DND-41 (cell line): Measurements from ENCODE around the gene DRGX.

ENCODE experiments used
- ATAC-seq: fragments of 200-7000 bp; cut with Tn5 transposase; 3 replicates; pipeline ENCODE4 v1.9.1; 2021; ENCODE audit warnings: low read depth; ENCODE audit not compliant: insufficient read depth
- DNase-seq: peaks from one replicate; pipeline ENCODE4 v3.0.0-alpha.2; 2020
- H2AFZ ChIP-seq: 2 replicates; pipeline ENCODE4 v1.6.0; 2012; ENCODE audit warnings: low read depth, low read length
- H3K27ac ChIP-seq: 2 replicates; pipeline ENCODE4 v1.5.1; 2012; ENCODE audit warnings: low read length, inconsistent platforms
- H3K27me3 ChIP-seq: fragments of 200-600 bp; sonication (generic); 2 replicates; pipeline ENCODE4 v1.6.0; 2012; ENCODE audit warnings: low read length, mild to moderate bottlenecking, inconsistent platforms; ENCODE audit not compliant: insufficient read depth, poor library complexity
- H3K36me3 ChIP-seq: 2 replicates; pipeline ENCODE4 v1.5.1; 2012; ENCODE audit warnings: low read length, inconsistent platforms; ENCODE audit not compliant: insufficient read depth
- H3K4me1 ChIP-seq: 2 replicates; pipeline ENCODE4 v1.5.1; 2012; ENCODE audit warnings: mild to moderate bottlenecking, low read length; ENCODE audit not compliant: insufficient read depth
- H3K4me2 ChIP-seq: 2 replicates; pipeline ENCODE4 v1.6.0; 2012; ENCODE audit warnings: mild to moderate bottlenecking, moderate library complexity, low read length, inconsistent platforms; ENCODE audit not compliant: insufficient read depth
- H3K4me3 ChIP-seq, 2 experiments: fragments of 200-600 bp in 1 of 2; shearing (Covaris generic) in 1 of 2; 2 replicates each; pipeline ENCODE4 v1.5.1; 2012 to 2016; ENCODE audit warnings: inconsistent platforms in 2 of 2, low read length in 2 of 2, mild to moderate bottlenecking in 2 of 2, low read depth in 1 of 2, moderate library complexity in 1 of 2
- H3K79me2 ChIP-seq: 2 replicates; pipeline ENCODE4 v1.6.0; 2012; ENCODE audit warnings: low read length, inconsistent platforms; ENCODE audit not compliant: insufficient read depth
- H3K9ac ChIP-seq: 2 replicates; pipeline ENCODE4 v1.6.0; 2012; ENCODE audit warnings: low read depth, mild to moderate bottlenecking, inconsistent platforms, low read length, moderate library complexity
- H3K9me3 ChIP-seq: 2 replicates; pipeline ENCODE4 v1.5.1; 2012; ENCODE audit warnings: low read length, moderate library complexity, mild to moderate bottlenecking, inconsistent platforms; ENCODE audit not compliant: insufficient read depth, severe bottlenecking
- H4K20me1 ChIP-seq: 2 replicates; pipeline ENCODE4 v1.6.0; 2012; ENCODE audit warnings: low read length; ENCODE audit not compliant: insufficient read depth
- EZH2 ChIP-seq: IDR thresholded peaks from 3 replicates; pipeline ENCODE4 v1.6.1; 2012; ENCODE audit warnings: borderline replicate concordance, low read depth, mild to moderate bottlenecking, moderate library complexity, low read length, inconsistent platforms; ENCODE audit not compliant: severe bottlenecking
- TF ChIP-seq, protein P1 (sequence below): IDR thresholded peaks from 2 replicates; pipeline ENCODE4 v1.5.1; 2012; ENCODE audit warnings: borderline replicate concordance, low read length, moderate library complexity, mild to moderate bottlenecking; ENCODE audit not compliant: poor library complexity, severe bottlenecking; ENCODE audit errors: extremely low read depth

DRGX gene

DNA sequence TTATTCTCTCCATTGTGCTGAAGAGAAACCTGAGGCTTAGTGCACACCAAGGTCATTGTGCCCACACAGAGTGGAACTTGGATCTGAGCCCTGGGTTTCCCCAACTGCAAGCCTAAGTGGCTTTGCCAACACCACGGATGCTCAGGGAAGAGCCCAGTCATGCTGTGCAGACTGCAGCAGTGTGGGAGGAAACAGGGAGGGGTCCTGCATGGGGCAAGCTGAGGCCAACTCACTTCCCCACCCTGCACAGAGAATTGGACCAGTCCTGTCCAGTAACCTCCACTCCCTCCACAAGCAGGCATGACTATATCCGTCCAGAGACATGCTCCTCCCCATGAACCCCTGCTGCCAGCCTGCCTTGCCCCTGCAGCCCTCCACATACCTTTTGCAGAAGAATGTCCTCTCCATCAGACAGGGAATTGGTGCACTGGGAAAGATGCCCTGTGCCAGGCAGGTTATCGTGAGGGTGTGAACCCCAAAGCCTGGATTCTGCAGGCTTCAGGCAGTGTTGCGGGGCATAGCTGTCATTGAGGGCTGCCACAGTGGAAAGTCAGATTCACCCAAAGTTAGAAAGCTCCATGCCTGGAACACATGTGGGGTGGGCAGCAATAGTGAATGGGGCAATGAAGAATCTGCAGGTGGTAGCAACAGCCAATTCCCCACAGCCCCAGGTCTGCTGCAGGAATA, 44.9 kb downstream of the DRGX start:
- no peak overlapping the region for H3K9ac ChIP-seq
- no peaks in the 10 kb centered on the region for H3K79me2 ChIP-seq
- H3K4me2 ChIP-seq, result no peak overlapping the region
- H3K9me3 ChIP-seq, result peaks cover 5% of the 10 kb centered on the region
- H2AFZ ChIP-seq, result no peak overlapping the region
- no peaks in the 10 kb centered on the region for H3K4me1 ChIP-seq
- H3K36me3 ChIP-seq, result no peaks in the 10 kb centered on the region
- ATAC-seq (no peak), DNase-seq (no peak)
- TF ChIP-seq, protein P1, sequence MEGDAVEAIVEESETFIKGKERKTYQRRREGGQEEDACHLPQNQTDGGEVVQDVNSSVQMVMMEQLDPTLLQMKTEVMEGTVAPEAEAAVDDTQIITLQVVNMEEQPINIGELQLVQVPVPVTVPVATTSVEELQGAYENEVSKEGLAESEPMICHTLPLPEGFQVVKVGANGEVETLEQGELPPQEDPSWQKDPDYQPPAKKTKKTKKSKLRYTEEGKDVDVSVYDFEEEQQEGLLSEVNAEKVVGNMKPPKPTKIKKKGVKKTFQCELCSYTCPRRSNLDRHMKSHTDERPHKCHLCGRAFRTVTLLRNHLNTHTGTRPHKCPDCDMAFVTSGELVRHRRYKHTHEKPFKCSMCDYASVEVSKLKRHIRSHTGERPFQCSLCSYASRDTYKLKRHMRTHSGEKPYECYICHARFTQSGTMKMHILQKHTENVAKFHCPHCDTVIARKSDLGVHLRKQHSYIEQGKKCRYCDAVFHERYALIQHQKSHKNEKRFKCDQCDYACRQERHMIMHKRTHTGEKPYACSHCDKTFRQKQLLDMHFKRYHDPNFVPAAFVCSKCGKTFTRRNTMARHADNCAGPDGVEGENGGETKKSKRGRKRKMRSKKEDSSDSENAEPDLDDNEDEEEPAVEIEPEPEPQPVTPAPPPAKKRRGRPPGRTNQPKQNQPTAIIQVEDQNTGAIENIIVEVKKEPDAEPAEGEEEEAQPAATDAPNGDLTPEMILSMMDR, result no peak
- H4K20me1 ChIP-seq, result no peaks in the 10 kb centered on the region
- no peak overlapping the region for H3K4me3 ChIP-seq
- no peaks in the 10 kb centered on the region for H3K27me3 ChIP-seq
- no peak overlapping the region for H3K27ac ChIP-seq

- H3K9ac ChIP-seq, result no peak overlapping the region
- H3K79me2 ChIP-seq, result no peaks in the 10 kb centered on the region
- no peaks in the 10 kb centered on the region for H3K36me3 ChIP-seq
- H3K4me2 ChIP-seq, result no peak overlapping the region
- no peaks in the 10 kb centered on the region for H3K27me3 ChIP-seq
- H3K4me3 ChIP-seq, result no peak overlapping the region
- H3K27ac ChIP-seq, result no peak overlapping the region
- no peak overlapping the region for H2AFZ ChIP-seq
- H3K9me3 ChIP-seq, result peaks cover 5% of the 10 kb centered on the region
- ATAC-seq, result no peak
- no peak for TF ChIP-seq EZH2
- TF ChIP-seq, protein P1, result no peak
- no peak for DNase-seq
- H4K20me1 ChIP-seq, result no peaks in the 10 kb centered on the region
- H3K4me1 ChIP-seq, result no peaks in the 10 kb centered on the region
These were observed 45.8 kb downstream of the DRGX start for GRCh38 chr10:49350138-49350537.

DNA sequence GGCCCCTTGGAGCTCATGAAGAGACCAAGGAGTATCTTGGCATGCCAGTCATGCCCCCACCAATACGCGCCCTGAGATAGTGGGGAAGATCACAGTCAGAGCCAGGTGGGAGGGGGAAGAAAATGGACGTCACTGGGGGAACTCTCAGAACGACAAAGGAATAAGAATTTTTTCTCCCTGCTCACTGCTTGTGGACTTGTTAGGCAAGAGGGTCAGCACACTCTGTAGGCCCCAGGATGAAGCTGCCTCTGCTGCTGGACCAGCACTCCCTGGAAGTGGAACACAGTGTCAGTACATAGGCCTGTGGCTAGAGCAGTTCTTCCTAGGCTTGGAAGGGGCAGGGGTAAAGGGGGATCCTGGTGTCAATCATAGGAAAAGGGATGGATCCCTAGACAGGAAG, 46.5 kb downstream of the DRGX start:
- DNase-seq (no peak), ATAC-seq (no peak)
- no peak overlapping the region for H2AFZ ChIP-seq
- H4K20me1 ChIP-seq, result no peaks in the 10 kb centered on the region
- peaks cover 5% of the 10 kb centered on the region for H3K9me3 ChIP-seq
- no peak overlapping the region for H3K4me3 ChIP-seq
- no peak overlapping the region for H3K4me2 ChIP-seq
- H3K79me2 ChIP-seq, result no peaks in the 10 kb centered on the region
- TF ChIP-seq EZH2, result no peak
- TF ChIP-seq, protein P1, result no peak
- H3K27ac ChIP-seq, result no peak overlapping the region
- H3K4me1 ChIP-seq, result no peaks in the 10 kb centered on the region
- no peaks in the 10 kb centered on the region for H3K27me3 ChIP-seq
- H3K36me3 ChIP-seq, result no peaks in the 10 kb centered on the region
- H3K9ac ChIP-seq, result no peak overlapping the region

DNA sequence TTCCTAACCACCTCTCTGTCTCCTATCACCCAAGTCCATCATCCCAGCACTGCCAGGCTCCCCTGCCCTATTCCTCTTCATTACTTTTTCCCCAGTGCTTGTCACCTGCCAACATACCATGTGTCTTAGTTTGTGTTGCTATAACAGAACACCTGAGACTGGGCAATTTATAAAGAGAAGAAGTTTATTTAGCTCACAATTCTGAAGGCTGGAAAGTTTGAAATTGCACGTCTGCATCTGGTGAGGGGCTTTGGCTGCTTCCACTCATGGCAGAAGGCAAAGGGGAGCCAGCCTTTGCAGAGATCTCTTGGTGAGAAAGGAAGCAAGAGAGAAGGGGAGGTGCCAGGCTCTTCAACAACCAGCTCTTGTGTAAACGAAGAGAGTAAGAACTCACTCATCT, 47.3 kb downstream of the DRGX start:
- H3K4me1 ChIP-seq, result no peaks in the 10 kb centered on the region
- H4K20me1 ChIP-seq, result no peaks in the 10 kb centered on the region
- H3K27ac ChIP-seq, result no peak overlapping the region
- DNase-seq (no peak), ATAC-seq (no peak)
- H2AFZ ChIP-seq, result no peak overlapping the region
- H3K9me3 ChIP-seq, result peaks cover 5% of the 10 kb centered on the region
- no peaks in the 10 kb centered on the region for H3K36me3 ChIP-seq
- H3K4me2 ChIP-seq, result no peak overlapping the region
- no peaks in the 10 kb centered on the region for H3K27me3 ChIP-seq
- H3K4me3 ChIP-seq, result no peak overlapping the region
- TF ChIP-seq, protein P1, result no peak
- TF ChIP-seq EZH2, result no peak
- no peaks in the 10 kb centered on the region for H3K79me2 ChIP-seq
- H3K9ac ChIP-seq, result no peak overlapping the region
